Measurements from ENCODE around the gene CEP41.
A peak's percentile ranks its signal among the peaks of the same experiment; 100 is the strongest.

The CEP41 gene

DNA sequence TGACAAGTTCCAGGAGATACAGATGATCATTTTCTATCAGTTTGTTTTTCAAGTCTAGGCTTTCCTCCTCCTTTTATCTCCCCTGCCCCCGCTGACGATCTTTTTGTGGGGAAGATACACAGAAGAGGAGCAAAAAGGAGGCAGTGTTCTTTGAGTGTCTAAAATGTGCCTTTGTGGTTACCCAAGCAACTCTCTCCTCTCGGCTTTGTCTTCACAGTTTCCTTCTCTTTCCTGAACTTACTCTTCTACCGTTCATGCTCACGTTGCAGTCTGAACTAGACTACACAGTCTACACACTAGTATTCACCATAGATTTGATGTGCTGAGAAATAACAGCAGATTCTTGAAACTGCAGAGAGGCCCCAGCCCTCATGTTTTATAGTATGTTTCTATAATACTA, 23.6 kb downstream of the CEP41 start:
- WGBS, result 94% methylated on average over 2 of the region's 5 CpGs
- H3K14ac ChIP-seq (ENCODE audit: low read length in 2 of 2), result no peak overlapping the region
- H3K9me3 ChIP-seq (ENCODE audit: control insufficient read depth, low read length), result no peaks in the 10 kb centered on the region
- H2BK12ac ChIP-seq (ENCODE audit: low read length in 2 of 2), result no peak overlapping the region
- no peak overlapping the region for H4K8ac ChIP-seq (ENCODE audit: low read length)
- peaks cover 2% of the 10 kb centered on the region for H3K79me1 ChIP-seq (replicated peaks; ENCODE audit: low read length, poor library complexity, severe bottlenecking)
- no peak overlapping the region for H2BK15ac ChIP-seq (ENCODE audit: low read depth, poor library complexity, severe bottlenecking)
- no peak overlapping the region for H2AFZ ChIP-seq (ENCODE audit: low read depth, low read length)
- DNase-seq, result no peak
- H2BK5ac ChIP-seq (ENCODE audit: low read depth, low read length, poor library complexity, severe bottlenecking), result no peak overlapping the region
- no peak overlapping the region for H3K9ac ChIP-seq (ENCODE audit: low read length)
- H3K4me3 ChIP-seq (ENCODE audit: insufficient read depth in 1 of 2, low read depth in 1 of 2, low read length in 2 of 2), result no peak overlapping the region
- no peak overlapping the region for H3K23ac ChIP-seq (ENCODE audit: low read length in 2 of 2)
- H3K4ac ChIP-seq (ENCODE audit: low read depth in 1 of 2, low read length in 2 of 2), result no peak overlapping the region
- H3K27ac ChIP-seq (ENCODE audit: low read length, poor library complexity, severe bottlenecking), result no peak overlapping the region
- peak overlapping the region; percentile 49 for H2BK120ac ChIP-seq (ENCODE audit: low read depth, low read length)
- H3K4me1 ChIP-seq (ENCODE audit: control insufficient read depth, insufficient read depth, low read depth, low read length), result peaks cover 7% of the 10 kb centered on the region
- H3K4me2 ChIP-seq (ENCODE audit: low read length, poor library complexity, severe bottlenecking), result no peak overlapping the region
- H4K91ac ChIP-seq (ENCODE audit: low read length), result no peak overlapping the region
- peak overlapping the region in 1 of 2 experiments; percentile 21 for H3K18ac ChIP-seq (ENCODE audit: low read depth in 1 of 2, low read length in 2 of 2)
- H3K36me3 ChIP-seq (ENCODE audit: control insufficient read depth in 1 of 2, insufficient read depth in 2 of 2, low read depth in 1 of 2, low read length in 2 of 2), result peaks cover 0 to 3% of the 10 kb centered on the region in 2 experiments
- no peaks in the 10 kb centered on the region for H3K27me3 ChIP-seq (ENCODE audit: control insufficient read depth in 1 of 2, insufficient read depth in 1 of 2, low read length in 2 of 2)
- H2AK5ac ChIP-seq (ENCODE audit: low read length, severe bottlenecking), result peak overlapping the region; percentile 64

DNA sequence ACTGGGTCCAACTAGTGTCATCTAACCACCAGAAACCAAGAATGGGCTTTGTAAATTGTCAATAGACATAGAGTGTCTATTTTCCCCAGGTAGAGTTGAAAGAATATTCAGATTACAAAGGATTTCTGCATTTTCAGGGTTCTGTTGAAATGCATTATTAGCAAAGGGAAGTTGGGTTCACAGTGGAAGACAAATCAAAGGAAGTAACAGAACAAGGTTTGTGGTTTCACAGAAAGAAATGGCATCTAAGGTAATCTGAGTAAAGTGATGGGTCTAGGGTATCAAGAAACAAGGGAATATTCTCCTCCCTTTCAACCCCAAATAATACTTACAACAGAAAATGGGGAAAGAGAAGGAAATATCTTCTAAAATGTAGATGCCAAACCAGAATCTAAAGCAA, 25.8 kb downstream of the CEP41 start:
- no peak overlapping the region for H4K91ac ChIP-seq (ENCODE audit: low read length)
- DNase-seq, result no peak
- no peak overlapping the region for H3K18ac ChIP-seq (ENCODE audit: low read depth in 1 of 2, low read length in 2 of 2)
- no peaks in the 10 kb centered on the region for H3K27me3 ChIP-seq (ENCODE audit: control insufficient read depth in 1 of 2, insufficient read depth in 1 of 2, low read length in 2 of 2)
- H3K9ac ChIP-seq (ENCODE audit: low read length), result no peak overlapping the region
- no peak overlapping the region for H2BK12ac ChIP-seq (ENCODE audit: low read length in 2 of 2)
- no peak overlapping the region for H2BK5ac ChIP-seq (ENCODE audit: low read depth, low read length, poor library complexity, severe bottlenecking)
- no peak overlapping the region for H2AK5ac ChIP-seq (ENCODE audit: low read length, severe bottlenecking)
- peaks cover 6% of the 10 kb centered on the region for H3K4me1 ChIP-seq (ENCODE audit: control insufficient read depth, insufficient read depth, low read depth, low read length)
- no peak overlapping the region for H3K4me2 ChIP-seq (ENCODE audit: low read length, poor library complexity, severe bottlenecking)
- no peak overlapping the region for H3K27ac ChIP-seq (ENCODE audit: low read length, poor library complexity, severe bottlenecking)
- peaks cover 0 to 2% of the 10 kb centered on the region in 2 experiments for H3K36me3 ChIP-seq (ENCODE audit: control insufficient read depth in 1 of 2, insufficient read depth in 2 of 2, low read depth in 1 of 2, low read length in 2 of 2)
- peaks cover 3% of the 10 kb centered on the region for H3K79me1 ChIP-seq (replicated peaks; ENCODE audit: low read length, poor library complexity, severe bottlenecking)
- no peak overlapping the region for H2AFZ ChIP-seq (ENCODE audit: low read depth, low read length)
- no peak overlapping the region for H2BK120ac ChIP-seq (ENCODE audit: low read depth, low read length)
- H3K4ac ChIP-seq (ENCODE audit: low read depth in 1 of 2, low read length in 2 of 2), result no peak overlapping the region
- H3K4me3 ChIP-seq (ENCODE audit: insufficient read depth in 1 of 2, low read depth in 1 of 2, low read length in 2 of 2), result no peak overlapping the region
- no peak overlapping the region for H4K8ac ChIP-seq (ENCODE audit: low read length)
- H3K14ac ChIP-seq (ENCODE audit: low read length in 2 of 2), result no peak overlapping the region
- no peaks in the 10 kb centered on the region for H3K9me3 ChIP-seq (ENCODE audit: control insufficient read depth, low read length)
- no peak overlapping the region for H3K23ac ChIP-seq (ENCODE audit: low read length in 2 of 2)
- no peak overlapping the region for H2BK15ac ChIP-seq (ENCODE audit: low read depth, poor library complexity, severe bottlenecking)

DNA sequence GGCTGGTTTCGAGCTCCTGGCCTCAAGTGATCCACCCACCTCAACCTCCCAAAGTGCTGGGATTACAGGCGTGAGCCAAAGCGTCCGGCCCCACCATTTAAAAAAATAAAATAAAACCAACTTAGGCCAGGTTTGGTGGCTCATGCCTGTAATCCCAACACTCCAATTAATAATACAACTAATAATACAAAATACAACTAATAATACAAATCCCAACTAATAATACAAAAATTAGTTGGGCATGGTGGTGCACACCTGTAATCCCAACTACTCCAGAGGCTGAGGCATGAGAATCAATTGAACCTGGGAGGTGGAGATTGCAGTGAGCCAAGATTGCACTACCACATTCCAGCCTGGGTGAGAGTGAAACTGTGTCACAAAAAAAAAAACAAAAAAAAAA, 27.6 kb downstream of the CEP41 start:
- H2AK5ac ChIP-seq (ENCODE audit: low read length, severe bottlenecking), result no peak overlapping the region
- H3K9ac ChIP-seq (ENCODE audit: low read length), result no peak overlapping the region
- no peaks in the 10 kb centered on the region for H3K27me3 ChIP-seq (ENCODE audit: control insufficient read depth in 1 of 2, insufficient read depth in 1 of 2, low read length in 2 of 2)
- 99% methylated on average over 4 of the region's 4 CpGs for WGBS
- no peak overlapping the region for H3K18ac ChIP-seq (ENCODE audit: low read depth in 1 of 2, low read length in 2 of 2)
- no peak overlapping the region for H4K8ac ChIP-seq (ENCODE audit: low read length)
- no peaks in the 10 kb centered on the region for H3K36me3 ChIP-seq (ENCODE audit: control insufficient read depth in 1 of 2, insufficient read depth in 2 of 2, low read depth in 1 of 2, low read length in 2 of 2)
- H3K4me2 ChIP-seq (ENCODE audit: low read length, poor library complexity, severe bottlenecking), result no peak overlapping the region
- no peak overlapping the region for H2AFZ ChIP-seq (ENCODE audit: low read depth, low read length)
- H3K9me3 ChIP-seq (ENCODE audit: control insufficient read depth, low read length), result no peaks in the 10 kb centered on the region
- peaks cover 4% of the 10 kb centered on the region for H3K4me1 ChIP-seq (ENCODE audit: control insufficient read depth, insufficient read depth, low read depth, low read length)
- H2BK12ac ChIP-seq (ENCODE audit: low read length in 2 of 2), result no peak overlapping the region
- peaks cover 2% of the 10 kb centered on the region for H3K79me1 ChIP-seq (replicated peaks; ENCODE audit: low read length, poor library complexity, severe bottlenecking)
- H3K23ac ChIP-seq (ENCODE audit: low read length in 2 of 2), result no peak overlapping the region
- no peak overlapping the region for H2BK15ac ChIP-seq (ENCODE audit: low read depth, poor library complexity, severe bottlenecking)
- H2BK5ac ChIP-seq (ENCODE audit: low read depth, low read length, poor library complexity, severe bottlenecking), result no peak overlapping the region
- no peak overlapping the region for H3K14ac ChIP-seq (ENCODE audit: low read length in 2 of 2)
- H3K4me3 ChIP-seq (ENCODE audit: insufficient read depth in 1 of 2, low read depth in 1 of 2, low read length in 2 of 2), result no peak overlapping the region
- H3K4ac ChIP-seq (ENCODE audit: low read depth in 1 of 2, low read length in 2 of 2), result no peak overlapping the region
- no peak overlapping the region for H2BK120ac ChIP-seq (ENCODE audit: low read depth, low read length)
- no peak for DNase-seq
- no peak overlapping the region for H4K91ac ChIP-seq (ENCODE audit: low read length)
- H3K27ac ChIP-seq (ENCODE audit: low read length, poor library complexity, severe bottlenecking), result no peak overlapping the region

DNA sequence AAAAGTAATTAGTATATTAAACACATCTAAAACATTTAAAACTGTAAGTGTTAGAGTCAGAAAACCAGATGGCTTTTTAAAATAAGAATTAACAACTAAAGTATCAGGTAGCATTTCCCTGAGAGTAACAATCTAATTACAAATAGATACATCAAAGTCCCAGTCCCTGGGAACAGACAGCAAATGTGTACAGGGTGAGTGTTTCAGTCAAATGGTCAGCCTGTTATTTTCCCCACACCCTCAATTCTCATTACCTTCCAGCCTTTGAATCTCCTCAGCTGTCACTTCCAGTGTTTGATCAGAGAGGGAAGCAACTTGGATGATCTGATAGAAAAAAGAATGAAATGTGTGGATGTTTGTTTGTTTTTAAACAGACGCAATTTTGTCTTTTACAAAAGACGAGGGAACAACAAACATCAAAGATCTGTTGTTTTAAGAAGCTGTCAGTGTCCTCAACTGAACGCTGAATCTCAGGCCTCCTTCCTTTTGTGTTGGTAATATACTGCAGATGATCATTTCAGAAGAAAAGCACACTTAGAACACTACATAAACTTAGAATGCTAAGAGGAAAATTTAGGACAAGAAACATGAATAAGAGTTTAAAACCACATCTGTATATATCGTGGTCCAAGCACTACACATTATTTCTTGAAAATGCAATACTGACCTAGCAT, 29.8 kb downstream of the CEP41 start:
- Histone ChIP-seq H2AFZ (ENCODE audit: low read depth, low read length) (no peak overlapping the region), H2BK15ac (ENCODE audit: low read depth, poor library complexity, severe bottlenecking) (no peak overlapping the region), H2BK120ac (ENCODE audit: low read depth, low read length) (no peak overlapping the region), H3K27me3 (ENCODE audit: control insufficient read depth in 1 of 2, insufficient read depth in 1 of 2, low read length in 2 of 2) (no peaks in the 10 kb centered on the region), H2BK5ac (ENCODE audit: low read depth, low read length, poor library complexity, severe bottlenecking) (no peak overlapping the region), H3K4me1 (ENCODE audit: control insufficient read depth, insufficient read depth, low read depth, low read length) (peaks cover 4% of the 10 kb centered on the region), H3K14ac (ENCODE audit: low read length in 2 of 2) (no peak overlapping the region), H4K91ac (ENCODE audit: low read length) (no peak overlapping the region), H3K9ac (ENCODE audit: low read length) (no peak overlapping the region), H4K8ac (ENCODE audit: low read length) (no peak overlapping the region), H2AK5ac (ENCODE audit: low read length, severe bottlenecking) (no peak overlapping the region), H3K18ac (ENCODE audit: low read depth in 1 of 2, low read length in 2 of 2) (no peak overlapping the region), H3K27ac (ENCODE audit: low read length, poor library complexity, severe bottlenecking) (no peak overlapping the region), H2BK12ac (ENCODE audit: low read length in 2 of 2) (no peak overlapping the region), H3K9me3 (ENCODE audit: control insufficient read depth, low read length) (no peaks in the 10 kb centered on the region), H3K4ac (ENCODE audit: low read depth in 1 of 2, low read length in 2 of 2) (no peak overlapping the region), H3K4me3 (ENCODE audit: insufficient read depth in 1 of 2, low read depth in 1 of 2, low read length in 2 of 2) (no peak overlapping the region), H3K23ac (ENCODE audit: low read length in 2 of 2) (no peak overlapping the region), H3K4me2 (ENCODE audit: low read length, poor library complexity, severe bottlenecking) (no peak overlapping the region), H3K36me3 (ENCODE audit: control insufficient read depth in 1 of 2, insufficient read depth in 2 of 2, low read depth in 1 of 2, low read length in 2 of 2) (no peaks in the 10 kb centered on the region), H3K79me1 (replicated peaks; ENCODE audit: low read length, poor library complexity, severe bottlenecking) (peaks cover 2% of the 10 kb centered on the region)
- WGBS, result 50% methylated on average over 3 of the region's 4 CpGs
- no peak for DNase-seq

All from mesenchymal stem cell (in vitro differentiated cells and primary cell).